Adrenal gland (tissue), 12 donors: ENCODE measurements around the gene GCNT2. TPM values are rescaled to one million over a fixed set of nuclear protein-coding genes. Genes with fewer than 3 reads are reported as not detected.
"Not testable (repeated sequence)": the region's sequence is repeated elsewhere in the genome, so short reads cannot be mapped to it uniquely, and the experiment has no call there.

Experiments
- DNase-seq, 7 donors: peaks; one replicate each; pipeline ENCODE4 v3.0.0-alpha.2; 2019 to 2020
- H3K27ac ChIP-seq, 5 donors: fragments of 200-600 bp; sonication (generic) in 4 of 5; 1 replicate in 3 of 5; 2 replicates in 2 of 5; pipeline versions ENCODE4 v1.5.1 to v1.8.0; 2016 to 2020; ENCODE audit warnings: mild to moderate bottlenecking in 1 of 5
- H3K27me3 ChIP-seq: fragments of 200-600 bp; 2 replicates; pipeline ENCODE4 v1.8.0; 2021
- H3K36me3 ChIP-seq, 2 donors: fragments of 200-600 bp; replicated peaks in 1 of 2; 1 replicate in 1 of 2; 2 replicates in 1 of 2; pipeline versions ENCODE4 v1.5.1 to v1.8.0; 2018 to 2022
- H3K4me1 ChIP-seq, 2 donors: fragments of 200-600 bp; replicated peaks in 1 of 2; 1 replicate in 1 of 2; 2 replicates in 1 of 2; pipeline versions ENCODE4 v1.5.1 to v1.8.0; 2018 to 2021
- H3K4me3 ChIP-seq, 4 donors: fragments of 200-600 bp; sonication (generic) in 3 of 4; one replicate each; pipeline ENCODE4 v1.5.1; 2016 to 2018
- H3K9me3 ChIP-seq, 3 donors: fragments of 200-600 bp; sonication (generic) in 1 of 3; replicated peaks in 1 of 3; 1 replicate in 2 of 3; 2 replicates in 1 of 3; pipeline versions ENCODE4 v1.5.1 to v1.8.0; 2016 to 2021
- CTCF ChIP-seq, 6 experiments: fragments of 450-650 bp in 4 of 6; fragments of 200-600 bp in 2 of 6; sonication (generic) in 1 of 6; IDR thresholded peaks; 1 replicate in 5 of 6; 2 replicates in 1 of 6; pipeline versions ENCODE4 v1.5.1 to v1.8.0; 2016 to 2021; ENCODE audit warnings: antibody characterized with exemption in 6 of 6, mild to moderate bottlenecking in 2 of 6, moderate library complexity in 1 of 6
- POLR2A ChIP-seq, 2 donors: fragments of 450-650 bp; IDR thresholded peaks; one replicate each; pipeline ENCODE4 v1.6.1; 2017; ENCODE audit warnings: antibody characterized with exemption in 2 of 2, mild to moderate bottlenecking in 2 of 2, moderate library complexity in 1 of 2
- whole genome bisulfite sequencing, 4 donors: extraction: QIAGEN DNeasy Blood & Tissue Kit in 2 of 4; methylation state at CpG; one replicate each; pipeline versions ENCODE4 v1.1.5 to v1.1.7; 2013 to 2017; 5-methylcytosine and 5-hydroxymethylcytosine counted together
- intact Hi-C, 2 donors: fragments of 100-400 bp; cut with DNase I; formaldehyde crosslinking; loops; one replicate each; pipeline versions ENCODE4 v1.14.1 to v1.15.0; 2022 to 2023
- polyA plus RNA-seq, 3 donors: library from polyadenylated mRNA; stranded (reverse); fragments of 200-250 nt in 2 of 3; fragments of 350-450 nt in 1 of 3; fragmentation: Illumina TruSeq in 1 of 3; extraction: RNeasy Lipid Tissue Mini Kit (QIAGEN cat#74804) in 1 of 3; gene quantifications; one replicate each; pipeline ENCODE4 v1.2.3, GENCODE V29; 2013 to 2014
- total RNA-seq, 9 donors: library from RNA; depleted of rRNA in 4 of 9; stranded (reverse); fragments of >200 nt in 4 of 9; fragments of 120-200 nt in 1 of 9; fragmentation: NEBNext Ultra II Directional in 1 of 9; extraction: Animal tissue kit (Norgen Biotek cat#: 25700) in 1 of 9; gene quantifications; one replicate each; pipeline versions ENCODE4 v1.1.0 to v1.2.4, GENCODE V29; 2013 to 2023
- donor health status: healthy with polysubstance abuse.
- donor health status: Bipolar disorder and iron deficiency.
- donor health status: DM: yes; HTN: yes; CAD: no.
- donor health status: DM: no; HTN: no; CAD: no.
- donor health status: DM: no; HTN: no; CAD: no.
- donor health status: DM: yes; HTN: yes; CAD: no.

Gene GCNT2
- total and polyA plus RNA-seq, 12 donors, result 0.27 to 4.0 (median 1.7) TPM

- peak in 3 of 7 donors; percentile 8 to 30 (median 17) for DNase-seq
- Histone ChIP-seq H3K9me3 (no peaks in the 10 kb centered on the region), H3K27me3 (no peaks in the 10 kb centered on the region), H3K4me3 (no peak overlapping the region), H3K4me1 (no peaks in the 10 kb centered on the region), H3K27ac (no peak overlapping the region), H3K36me3 (no peaks in the 10 kb centered on the region)
- no peak for TF ChIP-seq POLR2A (IDR thresholded peaks at IDR 0.05)
- no peak for TF ChIP-seq CTCF (IDR thresholded peaks at IDR 0.05)
- WGBS, 4 donors, result 62 to 74% (median 73%) methylated on average over 9 of the region's 9 CpGs
- intact Hi-C loops, result no loop called here
Observed at GRCh38 chr6:10565913-10566312, 44.8 kb downstream of the GCNT2 start.

GRCh38 chr6:10567256-10568026 is 46.3 kb downstream of the GCNT2 start:
- Histone ChIP-seq H3K36me3 (no peaks in the 10 kb centered on the region), H3K27me3 (no peaks in the 10 kb centered on the region), H3K27ac (no peak overlapping the region), H3K4me1 (no peaks in the 10 kb centered on the region), H3K4me3 (no peak overlapping the region), H3K9me3 (no peaks in the 10 kb centered on the region)
- intact Hi-C loops, result no loop called here
- DNase-seq, result no peak
- 55 to 66% (median 59%) methylated on average over 6 of the region's 6 CpGs for WGBS, 4 donors
- TF ChIP-seq POLR2A (IDR thresholded peaks at IDR 0.05) (no peak), CTCF (IDR thresholded peaks at IDR 0.05) (no peak)

- H3K4me3 ChIP-seq, result no peak overlapping the region
- no peaks in the 10 kb centered on the region for H3K36me3 ChIP-seq
- intact Hi-C loops, result no loop called here
- TF ChIP-seq CTCF (IDR thresholded peaks at IDR 0.05), result no peak
- TF ChIP-seq POLR2A (IDR thresholded peaks at IDR 0.05), result no peak
- no peaks in the 10 kb centered on the region for H3K27me3 ChIP-seq
- no peaks in the 10 kb centered on the region for H3K4me1 ChIP-seq
- H3K27ac ChIP-seq, result no peak overlapping the region
- WGBS, 4 donors, result 77 to 85% (median 80%) methylated on average over 5 of the region's 5 CpGs
- DNase-seq, result no peak
- no peaks in the 10 kb centered on the region for H3K9me3 ChIP-seq
Observed at GRCh38 chr6:10569392-10570127, 48.4 kb downstream of the GCNT2 start.

GRCh38 chr6:10575519-10575918 is 54.4 kb downstream of the GCNT2 start:
- H3K36me3 ChIP-seq, H3K9me3 ChIP-seq, H3K4me3 ChIP-seq, intact Hi-C loops, H3K4me1 ChIP-seq, H3K27me3 ChIP-seq, H3K27ac ChIP-seq, DNase-seq: not testable (repeated sequence)
- 76 to 84% (median 81%) methylated on average over 3 to 5 of the region's 5 CpGs for WGBS, 4 donors
